SU-DHL-6 (cell line): ENCODE measurements around the gene RELN.

ENCODE experiments used
- H2AFZ ChIP-seq: fragments of 200-600 bp; sonication (generic); 2 replicates; pipeline ENCODE4 v1.6.1; 2014; ENCODE audit warnings: low read depth, mild to moderate bottlenecking, moderate library complexity, mixed read lengths, antibody characterized with exemption, low read length; ENCODE audit not compliant: severe bottlenecking
- H3F3A ChIP-seq: fragments of 200-600 bp; shearing (Covaris generic); 2 replicates; pipeline ENCODE4 v1.6.0; 2016; ENCODE audit warnings: antibody characterized with exemption, mild to moderate bottlenecking; ENCODE audit not compliant: insufficient read depth
- H3K27ac ChIP-seq: fragments of 200-600 bp; sonication (generic); 2 replicates; pipeline ENCODE4 v1.5.1; 2016; ENCODE audit warnings: low read depth, mild to moderate bottlenecking, low read length, moderate library complexity, mixed read lengths
- H3K27me3 ChIP-seq: fragments of 200-600 bp; sonication (generic), shearing (Covaris generic); 2 replicates; pipeline ENCODE4 v1.6.0; 2014; ENCODE audit warnings: mild to moderate bottlenecking, low read length
- H3K36me3 ChIP-seq: fragments of 200-600 bp; sonication (generic); 2 replicates; pipeline ENCODE4 v1.6.1; 2014; ENCODE audit warnings: mild to moderate bottlenecking, low read length, mixed read lengths
- H3K4me2 ChIP-seq: fragments of 300-600, 200-600 bp; shearing (Covaris generic), sonication (generic); 2 replicates; pipeline ENCODE4 v1.6.0; 2014; ENCODE audit warnings: low read length, low read depth, mild to moderate bottlenecking; ENCODE audit not compliant: poor library complexity, severe bottlenecking
- H3K4me3 ChIP-seq: fragments of 200-600 bp; sonication (generic); 2 replicates; pipeline ENCODE4 v1.5.1; 2014; ENCODE audit warnings: antibody characterized with exemption, low read length, mild to moderate bottlenecking, mixed read lengths; ENCODE audit not compliant: insufficient read depth, poor library complexity, severe bottlenecking
- H3K79me2 ChIP-seq: fragments of 200-600 bp; sonication (generic); 2 replicates; pipeline ENCODE4 v1.6.1; 2014; ENCODE audit warnings: mild to moderate bottlenecking, low read length, moderate library complexity; ENCODE audit not compliant: insufficient read depth
- H3K9ac ChIP-seq: fragments of 200-600 bp; sonication (generic); 2 replicates; pipeline ENCODE4 v1.7.0; 2014; ENCODE audit warnings: mild to moderate bottlenecking, low read length
- H3K9me2 ChIP-seq: fragments of 200-600 bp; sonication (generic); replicated peaks from 2 replicates; pipeline ENCODE4 v1.6.1; 2014; ENCODE audit warnings: low read length; ENCODE audit not compliant: insufficient read depth
- H3K9me3 ChIP-seq: fragments of 200-600 bp; sonication (generic); 2 replicates; pipeline ENCODE4 v1.6.1; 2014; ENCODE audit warnings: low read length, mixed read lengths; ENCODE audit not compliant: insufficient read depth
- H4K20me1 ChIP-seq: fragments of 200-600 bp; sonication (generic); 2 replicates; pipeline ENCODE4 v1.6.1; 2014; ENCODE audit warnings: low read depth, mild to moderate bottlenecking, antibody characterized with exemption, low read length, moderate library complexity, mixed read lengths
- CTCF ChIP-seq: fragments of 200-600 bp; sonication (generic); IDR thresholded peaks from one replicate; pipeline ENCODE4 v1.5.1; 2017; ENCODE audit warnings: antibody characterized with exemption, mild to moderate bottlenecking, low read length, moderate library complexity; ENCODE audit not compliant: insufficient read depth, poor library complexity, severe bottlenecking
- EZH2phosphoT487 ChIP-seq: fragments of 200-600 bp; sonication (generic), shearing (Covaris generic); conservative IDR thresholded peaks from 2 replicates; pipeline ENCODE4 v1.6.1; 2018; ENCODE audit warnings: mild to moderate bottlenecking, antibody characterized with exemption, low read length, moderate library complexity, mixed read lengths

The RELN gene

GRCh38 chr7:103691291-103691690, 298.2 kb downstream of the RELN start:
- Histone ChIP-seq H3K9me3 (no peaks in the 10 kb centered on the region), H3K36me3 (no peaks in the 10 kb centered on the region), H3K9me2 (no peaks in the 10 kb centered on the region), H3K4me3 (no peak overlapping the region), H3K27ac (no peak overlapping the region), H3F3A (no peaks in the 10 kb centered on the region), H2AFZ (no peak overlapping the region), H3K9ac (no peak overlapping the region), H3K79me2 (no peaks in the 10 kb centered on the region), H3K27me3 (no peaks in the 10 kb centered on the region), H4K20me1 (no peaks in the 10 kb centered on the region), H3K4me2 (no peak overlapping the region)
- no peak for TF ChIP-seq CTCF
- no peak for TF ChIP-seq EZH2phosphoT487

- H2AFZ ChIP-seq, result no peak overlapping the region
Measured at GRCh38 chr7:103690242-103690974, 299.1 kb downstream of the RELN start.

GRCh38 chr7:103689255-103689654, 300.2 kb downstream of the RELN start:
- H3K9me3 ChIP-seq, result no peaks in the 10 kb centered on the region
- TF ChIP-seq EZH2phosphoT487, result no peak
- no peak for TF ChIP-seq CTCF
- no peaks in the 10 kb centered on the region for H3F3A ChIP-seq
- no peak overlapping the region for H3K4me2 ChIP-seq
- H3K9ac ChIP-seq, result no peak overlapping the region
- no peak overlapping the region for H3K27ac ChIP-seq
- H2AFZ ChIP-seq, result no peak overlapping the region
- H3K79me2 ChIP-seq, result no peaks in the 10 kb centered on the region
- no peaks in the 10 kb centered on the region for H3K9me2 ChIP-seq
- H3K27me3 ChIP-seq, result no peaks in the 10 kb centered on the region
- H3K36me3 ChIP-seq, result no peaks in the 10 kb centered on the region
- no peak overlapping the region for H3K4me3 ChIP-seq
- H4K20me1 ChIP-seq, result no peaks in the 10 kb centered on the region

More at GRCh38 chr7:103690242-103690974, 299.1 kb downstream of the RELN start:
- Histone ChIP-seq H3K27me3 (no peaks in the 10 kb centered on the region), H3K27ac (no peak overlapping the region), H3K4me3 (no peak overlapping the region), H3K9me2 (no peaks in the 10 kb centered on the region), H3K79me2 (no peaks in the 10 kb centered on the region), H3K9me3 (no peaks in the 10 kb centered on the region), H3K9ac (no peak overlapping the region), H3F3A (no peaks in the 10 kb centered on the region), H3K36me3 (no peaks in the 10 kb centered on the region), H3K4me2 (no peak overlapping the region), H4K20me1 (no peaks in the 10 kb centered on the region)
- no peak for TF ChIP-seq CTCF
- TF ChIP-seq EZH2phosphoT487, result no peak
